Measurements from ENCODE around the gene PHOSPHO2.
"Not testable (repeated sequence)": the region's sequence is repeated elsewhere in the genome, so short reads cannot be mapped to it uniquely, and the experiment has no call there.

The PHOSPHO2 gene

DNA sequence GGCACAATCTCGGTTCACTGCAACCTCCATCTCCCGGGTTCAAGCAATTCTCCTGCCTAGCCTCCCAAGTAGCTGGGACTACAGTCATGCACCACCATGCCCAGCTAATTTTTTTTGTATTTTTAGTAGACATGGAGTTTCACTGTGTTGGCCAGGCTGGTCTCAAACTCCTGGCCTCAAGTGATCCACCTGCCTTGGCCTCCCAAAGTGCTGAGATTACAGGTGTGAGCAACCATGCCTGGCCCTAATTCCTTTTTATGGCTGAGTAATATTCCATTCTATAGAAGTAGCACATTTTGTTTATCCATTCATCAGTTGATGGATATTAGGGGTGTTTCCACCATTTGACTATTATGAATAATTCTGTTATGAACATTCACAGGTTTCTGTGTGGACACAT, 9.6 kb upstream of the PHOSPHO2 start:
- not testable (repeated sequence) for DNase-seq

DNA sequence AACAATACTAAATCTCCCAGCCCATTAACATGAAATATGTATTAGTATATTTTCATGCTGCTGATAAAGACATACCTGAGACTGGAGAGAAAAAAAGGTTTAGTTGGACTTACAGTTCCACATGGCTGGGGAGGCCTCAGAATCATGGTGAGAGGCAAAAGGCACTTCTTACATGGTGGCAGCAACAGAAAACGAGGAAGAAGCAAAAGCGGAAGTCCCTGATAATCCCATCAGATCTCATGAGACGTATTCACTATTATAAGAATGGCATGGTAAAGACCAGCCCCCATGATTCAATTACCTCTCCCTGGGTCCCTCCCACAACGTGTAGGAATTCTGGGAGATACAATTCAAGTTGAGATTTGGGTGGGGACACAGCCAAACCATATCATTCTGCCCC, 7.4 kb upstream of the PHOSPHO2 start:
- DNase-seq, result not testable (repeated sequence)

DNA sequence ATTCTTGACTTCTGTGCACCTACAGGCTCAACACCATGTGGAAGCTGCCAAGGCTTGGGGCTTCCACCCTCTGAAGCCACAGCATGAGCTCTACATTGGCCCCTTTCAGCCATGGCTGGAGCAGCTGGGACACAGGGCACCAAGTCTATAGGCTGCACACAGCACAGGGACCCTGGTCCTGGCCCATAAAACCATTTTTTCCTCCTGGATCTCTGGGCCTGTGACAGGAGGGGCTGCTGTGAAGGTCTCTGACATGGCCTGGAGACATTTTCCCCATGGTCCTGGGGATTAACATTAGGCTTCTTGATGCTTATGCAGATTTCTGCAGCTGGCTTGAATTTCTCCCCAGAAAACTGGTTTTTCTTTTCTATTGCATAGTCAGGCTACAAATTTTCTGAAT, 6.3 kb upstream of the PHOSPHO2 start:
- DNase-seq, result not testable (repeated sequence)

DNA sequence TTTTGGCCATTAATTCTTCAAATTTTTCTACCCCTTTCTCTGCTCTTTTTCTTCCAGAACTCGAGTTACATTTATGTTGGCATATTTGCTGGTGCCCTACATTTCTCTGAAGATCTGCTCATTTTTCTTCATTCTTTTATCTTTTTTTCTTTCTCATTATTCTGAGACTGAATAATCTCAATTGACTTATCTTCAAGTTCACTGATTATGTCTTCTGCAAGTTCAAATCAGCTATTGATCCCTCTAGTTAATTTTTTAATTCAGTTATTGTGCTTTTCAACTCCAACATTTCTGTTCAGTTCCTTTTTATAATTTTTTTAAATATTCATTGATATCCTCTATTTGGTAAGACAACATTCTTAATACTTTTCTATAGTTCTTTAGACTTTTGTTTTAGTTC, 3.3 kb upstream of the PHOSPHO2 start:
- DNase-seq, result no peak

DNA sequence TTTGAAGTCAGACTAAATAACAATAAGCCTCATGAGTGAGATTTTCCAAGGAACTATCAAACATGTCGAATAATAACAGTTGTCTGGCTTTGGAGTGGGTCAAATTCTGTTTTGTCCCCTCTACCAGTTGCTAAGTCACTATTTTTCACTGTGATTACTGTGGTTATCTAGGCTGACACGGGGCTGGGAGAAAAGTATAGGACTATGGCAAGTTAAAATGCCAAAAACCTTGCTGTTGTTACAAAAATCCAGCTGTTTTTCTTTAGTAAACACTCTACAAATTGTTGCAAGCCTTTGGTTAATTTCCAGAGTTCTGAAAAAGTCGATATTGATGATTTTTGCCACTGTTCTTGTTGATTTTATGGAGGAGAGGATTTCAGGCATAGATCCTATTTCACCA, 1.6 kb upstream of the PHOSPHO2 start:
- no peak for DNase-seq

DNA sequence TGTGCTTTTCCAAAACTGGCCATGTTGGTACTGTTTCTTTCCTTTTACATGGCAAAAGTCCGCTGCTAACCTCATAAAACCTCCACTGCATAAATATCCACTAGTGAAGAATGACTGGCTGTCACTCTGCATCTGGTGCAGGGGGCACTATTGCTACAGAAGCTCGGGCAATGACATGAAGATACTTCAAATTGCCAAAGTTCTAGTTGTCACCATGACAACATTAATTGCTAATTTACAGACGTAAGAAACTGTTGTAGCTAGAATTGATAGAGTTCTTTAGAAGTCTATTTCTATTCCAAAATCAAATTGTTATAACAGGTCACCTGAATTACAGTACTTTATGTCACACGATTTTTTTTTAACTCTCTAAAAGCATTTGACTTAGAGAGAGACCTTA, 909 bp upstream of the PHOSPHO2 start:
- no peak for DNase-seq

DNA sequence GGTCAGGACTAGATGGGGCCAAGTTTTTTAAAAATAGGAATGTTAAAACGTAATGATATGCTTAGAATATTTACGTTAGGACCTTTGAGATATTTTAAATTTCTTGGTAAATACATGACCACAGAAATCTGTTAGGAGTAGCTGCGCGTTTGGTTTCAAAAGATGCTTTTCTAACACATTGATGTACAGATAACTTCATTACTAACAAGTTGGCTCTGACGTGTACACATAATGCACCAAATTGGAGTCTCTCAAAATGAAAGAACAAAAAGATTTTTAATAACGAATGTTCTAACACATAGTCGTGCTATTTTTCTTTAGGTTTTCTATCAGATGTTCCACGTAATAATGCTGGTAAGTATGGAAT, 608 bp downstream of the PHOSPHO2 start:
- no peak for DNase-seq

DNA sequence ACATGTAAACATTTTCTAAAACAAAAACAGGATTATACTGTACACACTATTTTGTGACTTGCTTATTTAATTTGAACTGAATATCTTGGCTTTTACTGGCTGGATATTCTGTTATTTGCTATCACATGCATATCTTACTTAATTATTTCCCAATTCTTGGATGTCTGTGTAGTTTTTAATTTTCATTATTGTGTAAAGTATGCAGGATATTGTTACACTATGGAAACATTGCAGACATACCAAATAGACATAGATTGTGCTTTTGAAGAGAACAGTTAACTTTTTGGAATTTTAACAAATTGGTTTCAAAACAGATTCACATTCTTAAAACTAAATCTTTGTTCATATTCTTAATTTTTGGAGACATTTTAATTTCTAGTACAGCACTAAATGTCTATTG, 2.1 kb downstream of the PHOSPHO2 start:
- DNase-seq, result no peak

DNA sequence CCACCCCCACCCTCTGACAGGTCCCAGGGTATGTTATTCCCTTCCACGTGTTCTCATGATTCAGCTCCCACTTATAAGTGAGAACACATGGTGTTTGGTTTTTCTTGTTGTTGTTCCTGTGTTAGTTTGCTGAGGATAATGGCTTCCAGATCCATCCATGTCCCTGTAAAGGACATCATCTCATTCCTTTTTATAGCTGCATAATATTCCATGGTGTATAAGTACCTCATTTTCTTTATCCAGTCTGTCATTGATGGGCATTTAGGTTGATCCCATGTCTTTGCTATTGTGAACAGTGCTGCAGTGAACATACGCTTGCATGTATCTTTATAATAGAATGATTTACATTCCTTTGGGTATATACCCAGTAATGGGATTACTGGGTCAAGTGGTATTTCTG, 4.9 kb downstream of the PHOSPHO2 start:
- not testable (repeated sequence) for DNase-seq

DNA sequence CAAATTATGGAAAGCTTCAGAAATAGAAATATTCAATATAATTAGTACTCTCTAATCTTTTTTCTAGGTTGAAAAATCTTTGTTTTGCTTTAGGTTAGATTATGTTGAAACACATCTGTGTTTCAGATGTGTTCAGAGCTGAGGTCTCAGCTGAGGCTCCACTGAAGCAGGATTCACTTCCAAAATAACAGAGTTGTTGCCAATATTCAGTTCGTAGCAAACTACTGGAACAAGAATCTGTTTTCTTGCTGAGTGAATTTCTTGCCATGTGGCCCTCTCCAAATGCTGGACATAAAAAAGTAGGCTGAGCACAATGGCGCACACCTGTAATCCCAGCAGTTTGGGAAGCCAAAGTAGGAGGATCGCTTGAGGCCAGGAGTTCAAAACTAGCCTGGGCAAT, 8.7 kb downstream of the PHOSPHO2 start:
- DNase-seq, result no peak

DNA sequence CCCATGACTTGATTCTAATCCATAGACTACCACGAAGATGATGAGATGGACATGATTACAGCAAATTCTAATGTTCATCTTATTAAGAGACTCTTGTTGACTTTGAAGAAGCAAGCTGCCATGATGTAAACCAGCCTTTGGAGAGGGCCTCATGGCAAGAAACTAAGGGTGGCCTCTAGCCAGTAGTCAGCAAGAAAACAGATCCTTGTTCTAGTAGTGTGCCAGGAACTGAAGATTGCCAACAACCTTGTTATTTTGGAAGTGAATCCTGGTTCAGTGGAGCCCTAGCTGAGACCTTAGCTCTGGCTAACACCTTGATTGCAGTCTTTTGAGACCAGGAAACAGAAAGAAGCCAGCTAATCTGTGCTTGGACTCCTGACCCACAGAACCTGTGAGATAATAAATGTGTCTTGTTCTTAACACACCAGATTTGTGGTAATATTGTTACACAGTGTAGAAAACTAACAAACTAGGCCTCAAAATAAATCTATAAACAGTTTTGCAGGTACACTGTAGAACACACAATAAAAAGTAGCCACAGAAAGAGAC, 10.0 kb downstream of the PHOSPHO2 start:
- no peak for DNase-seq

DNA sequence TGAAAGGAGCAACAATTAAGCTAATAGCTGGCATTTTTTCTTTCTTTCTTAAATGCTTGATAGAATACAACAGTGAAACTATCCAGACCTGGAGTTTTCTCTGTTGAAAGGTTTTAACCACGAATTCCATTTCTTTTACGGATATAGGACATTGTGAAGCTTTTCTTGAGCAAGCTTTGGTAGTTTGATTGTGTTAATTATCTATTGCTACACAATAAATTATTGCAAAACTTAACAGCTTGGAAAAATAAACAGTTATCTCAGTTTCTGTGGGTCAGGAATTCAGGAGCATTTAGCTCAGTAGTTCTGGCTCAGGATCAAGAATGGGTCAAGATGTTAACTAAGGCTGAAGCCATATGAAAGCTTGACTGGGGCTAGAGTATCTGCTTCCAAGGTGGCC, 11.7 kb downstream of the PHOSPHO2 start:
- DNase-seq, result no peak

DNA sequence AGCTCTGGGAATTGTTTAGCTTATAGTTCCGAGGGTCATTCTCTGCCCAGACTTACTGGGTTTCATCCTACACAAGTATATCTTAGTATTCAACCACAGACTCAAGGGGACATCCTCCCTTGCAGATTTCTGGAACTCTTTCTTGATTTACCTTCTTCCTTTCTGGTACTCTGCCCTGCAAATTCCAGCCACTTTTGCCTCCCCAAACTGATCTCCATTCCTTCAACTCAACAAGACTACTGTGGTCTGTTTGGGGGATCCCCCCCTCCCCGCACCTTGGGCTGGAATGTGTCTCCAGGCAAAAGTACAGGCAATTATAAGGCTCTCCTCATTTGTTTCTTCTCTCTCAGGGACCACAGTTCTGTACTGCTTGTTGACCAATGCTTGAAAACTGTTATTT, 13.4 kb downstream of the PHOSPHO2 start:
- no peak for DNase-seq

DNA sequence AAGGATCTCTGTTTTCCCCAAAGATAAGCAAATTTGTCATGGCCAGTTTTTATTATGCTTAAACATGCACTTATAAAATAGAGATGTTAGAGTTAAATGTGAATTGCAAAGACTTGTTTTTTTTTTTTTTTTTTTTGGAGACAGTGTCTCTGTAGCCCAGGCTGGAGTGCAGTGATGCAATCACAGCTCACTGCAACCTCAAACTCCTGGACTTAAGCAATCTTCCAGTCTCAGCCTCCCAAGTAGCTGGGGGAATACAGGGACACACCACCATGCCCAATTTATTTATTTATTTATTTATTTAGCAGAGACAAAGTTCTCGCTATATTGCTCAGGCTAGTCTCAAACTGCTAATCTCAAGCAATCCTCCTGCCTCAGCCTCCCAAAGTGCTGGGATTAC, 15.1 kb downstream of the PHOSPHO2 start:
- DNase-seq, result no peak

DNA sequence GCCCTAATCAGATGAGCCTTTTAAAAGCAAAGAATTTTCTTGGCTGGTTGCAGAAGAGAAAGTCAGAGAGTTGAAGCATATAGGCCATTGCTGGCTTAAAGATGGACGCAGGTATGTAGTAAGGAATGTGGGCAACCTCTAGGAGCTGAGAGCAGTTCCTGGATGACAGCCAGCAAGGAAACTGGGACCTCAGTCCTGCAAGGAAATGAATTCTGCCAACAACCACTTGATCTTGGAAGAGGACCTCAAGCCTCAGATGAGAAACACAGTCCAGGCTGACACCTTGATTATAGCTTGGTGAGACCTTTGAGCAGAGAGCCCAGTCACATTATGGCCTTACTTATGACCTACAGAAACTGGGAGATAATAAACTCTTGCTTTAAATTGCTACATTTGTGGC, 15.7 kb downstream of the PHOSPHO2 start:
- DNase-seq, result no peak

DNA sequence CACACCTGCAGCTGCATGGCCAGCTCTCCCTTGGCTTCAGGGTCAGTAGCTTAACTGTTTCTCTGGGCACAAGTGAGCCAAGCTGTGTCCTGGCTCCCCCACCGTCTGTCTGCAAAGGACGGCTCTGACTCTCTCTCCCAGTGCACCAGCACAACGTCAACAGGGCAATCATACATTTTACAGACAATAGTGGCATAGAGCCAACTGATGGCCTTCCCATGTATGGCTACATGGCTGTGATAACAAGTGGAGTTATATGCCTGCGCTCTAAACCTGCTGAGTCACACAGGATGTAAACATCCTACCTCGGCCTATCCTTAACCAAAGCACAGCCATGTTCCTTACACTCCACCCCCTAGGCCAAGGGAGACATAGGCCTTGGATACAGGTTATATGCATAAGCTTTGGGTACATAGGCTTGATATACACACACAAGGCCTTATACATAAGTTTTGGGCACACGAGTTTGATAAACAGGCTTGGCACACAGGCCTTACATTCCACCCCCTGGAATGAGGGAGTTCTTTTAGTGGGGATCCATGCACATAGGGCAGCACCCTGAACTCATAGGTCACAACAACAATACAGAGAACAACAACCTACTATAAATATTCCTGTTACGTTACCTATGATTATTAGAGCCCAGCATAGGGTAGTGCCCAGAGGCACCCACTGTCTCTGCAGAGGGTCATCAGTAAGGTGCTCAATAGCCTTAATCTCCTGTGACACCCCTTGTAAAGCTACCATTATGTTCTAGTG, 17.7 kb downstream of the PHOSPHO2 start:
- DNase-seq, result no peak

DNA sequence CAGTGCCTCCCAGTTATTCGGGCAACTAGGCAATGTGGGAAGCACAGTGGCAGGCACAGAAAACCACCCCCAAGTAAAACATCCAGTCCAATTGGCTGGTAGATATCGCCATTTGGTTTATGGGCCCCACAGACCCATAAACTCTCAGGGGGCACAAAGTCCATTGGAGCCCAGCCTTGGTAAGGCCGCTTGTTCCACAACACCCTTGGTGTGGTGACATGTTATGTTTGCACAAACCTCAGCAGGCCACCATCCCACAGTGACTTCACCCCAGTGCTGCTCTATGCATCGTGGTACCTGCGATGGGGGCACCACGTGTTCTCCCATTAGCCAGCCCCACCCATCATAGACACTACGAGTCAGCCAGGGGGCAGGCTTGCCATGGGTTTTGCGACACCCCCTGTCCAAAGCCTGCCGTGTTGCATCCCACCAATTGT, 18.5 kb downstream of the PHOSPHO2 start:
- no peak for DNase-seq

DNA sequence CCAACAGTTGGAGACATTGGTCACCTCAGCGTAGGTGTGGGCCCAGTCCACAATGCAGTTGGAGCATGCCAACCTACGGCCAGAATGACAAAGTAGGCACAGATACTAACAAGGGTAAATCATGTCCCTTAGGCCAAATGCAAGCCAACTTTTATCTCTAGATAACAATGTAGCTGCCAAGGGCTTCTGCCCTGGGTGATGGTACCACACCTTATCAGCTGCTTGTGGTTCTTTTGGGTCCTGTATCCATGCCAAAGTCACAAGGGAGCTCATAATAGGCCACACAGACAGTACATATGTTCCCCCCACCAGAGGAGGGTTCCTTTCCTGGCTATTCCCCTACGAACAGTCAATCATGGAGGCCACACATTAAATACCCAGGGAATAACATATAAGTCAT, 19.1 kb downstream of the PHOSPHO2 start:
- DNase-seq, result no peak

DNA sequence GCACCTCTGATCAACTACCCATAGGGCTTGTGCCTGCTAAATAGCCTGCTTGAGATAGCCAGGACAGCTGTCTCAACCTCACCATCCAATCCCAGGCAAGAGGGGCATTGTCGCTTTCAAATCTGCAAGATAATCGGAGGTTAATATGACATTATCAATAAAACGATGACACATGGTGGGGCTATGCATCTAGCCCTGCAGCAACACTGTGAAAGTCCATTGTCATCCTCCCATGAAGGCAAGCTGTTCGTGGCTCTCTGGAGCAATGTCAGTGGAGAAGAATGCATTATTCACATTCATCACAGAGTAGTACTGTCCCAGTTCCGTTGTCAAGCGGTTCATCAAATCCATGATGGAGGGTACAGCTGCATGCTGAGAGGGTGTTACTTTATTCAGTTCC, 20.4 kb downstream of the PHOSPHO2 start:
- no peak for DNase-seq

DNA sequence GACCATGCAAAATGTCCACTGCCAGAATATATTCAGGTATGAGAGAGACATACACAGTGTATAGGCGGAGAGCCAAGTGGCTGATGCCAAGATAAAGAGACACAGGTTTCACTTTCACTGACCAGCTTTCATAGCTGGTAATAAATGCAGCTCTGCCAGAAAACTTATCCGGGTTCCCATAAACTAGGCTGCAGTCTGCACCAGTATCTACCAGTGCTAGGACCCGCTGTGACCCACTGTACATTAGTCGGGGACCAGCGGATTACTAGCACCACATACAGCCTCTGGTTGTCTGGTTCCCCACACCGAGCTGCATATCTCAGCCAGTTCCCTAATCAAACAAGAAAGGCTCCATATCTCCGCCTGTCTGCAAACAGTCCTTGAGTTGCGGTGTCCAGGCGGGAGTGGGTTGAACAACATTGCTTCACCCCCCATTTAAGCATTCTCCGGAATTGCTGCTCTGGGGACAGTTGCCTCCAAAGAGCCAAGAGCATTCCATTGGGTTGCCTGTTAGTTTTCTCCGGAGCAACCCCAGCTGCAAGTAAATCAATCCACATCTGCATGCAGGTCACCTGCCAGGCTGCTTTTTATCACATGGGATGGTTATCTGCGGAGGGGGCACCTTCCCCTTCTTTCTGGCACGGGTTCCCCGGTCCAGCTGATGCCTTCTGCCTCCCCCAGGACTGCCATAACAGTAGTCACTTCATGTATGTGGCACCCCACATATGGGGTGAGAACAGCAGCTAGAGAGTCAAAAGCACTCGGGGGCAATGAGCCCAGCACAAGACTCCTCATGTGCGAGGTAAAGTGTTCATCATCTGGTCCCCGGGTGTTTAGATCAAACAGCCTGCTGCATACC, 21.3 kb downstream of the PHOSPHO2 start:
- DNase-seq, result peak; percentile 7

DNA sequence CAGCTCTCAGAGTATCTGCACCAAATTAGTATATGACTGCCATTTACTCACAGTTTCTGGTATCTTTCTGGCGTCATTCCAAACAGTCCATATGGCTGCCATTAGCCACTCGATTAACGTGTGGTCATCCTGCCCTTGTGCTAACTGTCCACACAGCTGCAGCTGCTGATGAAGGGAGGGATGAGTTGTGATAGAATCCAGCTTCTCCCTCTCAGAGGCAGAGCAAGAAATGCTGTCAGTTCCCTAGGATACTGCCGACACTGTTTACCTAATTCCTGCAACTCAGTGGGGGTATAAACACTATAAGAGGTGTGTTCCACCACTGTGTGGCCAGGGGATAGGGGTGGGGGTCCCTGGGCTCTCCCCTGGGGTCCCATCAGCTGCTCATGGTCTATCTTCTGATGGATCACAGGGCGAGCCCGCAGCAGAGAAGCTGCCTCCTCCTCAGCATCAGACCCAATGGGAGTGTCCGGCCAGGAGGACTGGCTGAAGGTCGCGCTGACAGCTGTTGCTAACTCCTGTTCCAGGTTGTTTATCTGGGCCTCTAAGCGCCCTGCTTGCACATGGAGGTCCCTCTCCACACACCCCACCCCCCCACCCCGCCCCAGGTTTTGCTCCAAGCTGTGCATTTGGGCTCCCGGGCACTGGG, 22.1 kb downstream of the PHOSPHO2 start:
- peak; percentile 29 for DNase-seq

DNA sequence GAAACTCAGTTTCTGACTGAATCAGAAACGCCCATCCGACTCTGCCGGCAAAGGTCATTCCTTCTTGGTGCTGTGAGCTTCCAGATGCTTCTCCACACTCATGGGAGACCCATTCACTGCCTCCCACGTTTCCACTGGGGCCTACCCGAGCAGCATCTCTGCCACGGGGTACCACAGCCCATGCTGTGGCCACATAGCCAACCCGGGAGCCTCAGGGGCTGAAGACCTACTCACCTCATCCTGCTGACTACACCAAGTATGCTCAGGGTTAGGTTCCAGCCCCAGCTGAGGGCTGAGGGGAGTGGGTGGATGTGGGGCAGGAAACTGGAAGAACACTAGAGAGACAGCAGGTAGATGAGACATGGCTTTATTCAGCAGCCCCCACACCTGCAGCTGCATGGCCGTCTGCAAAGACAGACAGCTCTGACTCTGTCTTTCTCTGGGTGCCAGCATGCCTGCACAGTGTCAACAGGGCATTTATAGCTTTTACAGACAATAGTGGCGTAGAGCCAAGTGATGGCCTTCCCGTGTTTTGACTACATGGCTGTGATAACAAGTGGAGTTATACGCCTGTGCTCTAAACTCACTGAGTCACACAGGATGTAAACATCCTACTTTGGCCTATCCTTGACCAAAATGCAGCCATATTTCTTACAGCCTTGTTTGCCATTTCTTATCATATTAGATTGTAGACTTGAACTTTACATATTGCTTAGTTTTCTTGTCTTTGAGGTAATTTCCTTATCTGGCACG, 22.8 kb downstream of the PHOSPHO2 start:
- DNase-seq, result no peak

DNA sequence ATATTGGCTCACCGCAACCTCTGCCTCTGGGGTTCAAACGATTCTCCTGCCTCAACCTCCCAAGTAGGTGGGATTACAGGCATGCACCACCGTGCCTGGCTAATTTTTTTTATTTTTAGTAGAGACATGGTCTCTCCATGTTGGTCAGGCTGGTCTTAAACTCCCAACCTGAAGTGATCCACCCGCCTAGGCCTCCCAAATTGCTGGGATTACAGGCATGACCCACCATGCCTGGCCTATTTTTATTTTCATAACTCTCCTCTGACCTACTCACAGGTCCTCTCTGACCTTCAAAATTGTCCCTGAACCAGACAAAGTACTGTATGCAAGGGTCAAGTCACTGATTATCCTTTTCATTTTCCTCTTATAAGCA, 23.4 kb downstream of the PHOSPHO2 start:
- DNase-seq, result no peak
